ENCODE measurements around the gene BHMT2. TPM values are rescaled to one million over a fixed set of nuclear protein-coding genes. Genes with fewer than 3 reads are reported as not detected.

The BHMT2 gene
- total RNA-seq (2014; rRNA removed; shearing (Covaris generic)) (1.7 and 2.5 TPM in 2 replicates), polyA plus RNA-seq (2016; fragmentation: Nextera tagmentation; extraction: Ambion mirVana) (1.1 and 1.9 TPM in 2 replicates)
- long read RNA-seq: 0 reads

- H3K27ac ChIP-seq (ENCODE audit: low read depth): no peak within 1 kb of the TSS
- peaks cover 4% of the 10 kb centered on the region; the same call in 1 of the 3 replicates for H3K4me1 Mint-ChIP-seq
- ATAC-seq: peak; percentile 90
- no peaks in the 10 kb centered on the region for H3K4me1 ChIP-seq (ENCODE audit: insufficient read depth)
- no peaks in the 10 kb centered on the region for H3K36me3 ChIP-seq (ENCODE audit: insufficient read depth)
- no peaks in the 10 kb centered on the region for H4K20me1 ChIP-seq (replicated peaks; ENCODE audit: insufficient read depth)
- peak within 1 kb of the TSS; percentile 70 for H3K4me2 ChIP-seq
- H3K27me3 Mint-ChIP-seq (ENCODE audit: insufficient read depth, low read depth, poor library complexity): peaks cover 3% of the 10 kb centered on the region
- H3K36me3 Mint-ChIP-seq (ENCODE audit: low read depth): no peaks in the 10 kb centered on the region
- H2AFZ ChIP-seq: peak within 1 kb of the TSS; percentile 90
- 0 out of 2 replicates have a peak, but pooled peaks cover 6% of the 10 kb centered on the region for H3K27me3 ChIP-seq (ENCODE audit: insufficient read depth)
- no peaks in the 10 kb centered on the region for H3F3A ChIP-seq (replicated peaks; ENCODE audit: low read depth)
- no peak for TF ChIP-seq ETS1 (IDR thresholded peaks at IDR 0.05)
- TF ChIP-seq CTCF (conservative IDR thresholded peaks at IDR 0.05; ENCODE audit: low read depth in 2 of 2): no peak
- TF ChIP-seq ZNF331 (CRISPR knock-in tag; IDR thresholded peaks at IDR 0.05; ENCODE audit: low read depth): no peak
- TF ChIP-seq EZH2phosphoT487 (IDR thresholded peaks at IDR 0.05; ENCODE audit: unreplicated experiment): no peak
- no peak for TF ChIP-seq EZH2 (IDR thresholded peaks at IDR 0.05; ENCODE audit: low read depth, unreplicated experiment)
- no peak for TF ChIP-seq REST (IDR thresholded peaks at IDR 0.05; ENCODE audit: unreplicated experiment)
- TF ChIP-seq POLR2AphosphoS5 (IDR thresholded peaks at IDR 0.05; ENCODE audit: low read depth): no peak
- TF ChIP-seq CREB1 (CRISPR knock-in tag; IDR thresholded peaks at IDR 0.05; ENCODE audit: low read depth): no peak
- no peak for TF ChIP-seq JUNB (IDR thresholded peaks at IDR 0.05; ENCODE audit: unreplicated experiment)
- TF ChIP-seq ZNF114 (CRISPR knock-in tag; IDR thresholded peaks at IDR 0.05): no peak
- TF ChIP-seq STAT1 (IDR thresholded peaks at IDR 0.05; ENCODE audit: unreplicated experiment): no peak
- TF ChIP-seq ZNF462 (CRISPR knock-in tag; IDR thresholded peaks at IDR 0.05): no peak
- no peak for TF ChIP-seq NANOG (IDR thresholded peaks at IDR 0.05; ENCODE audit: borderline replicate concordance)
- peak within 1 kb of the TSS; percentile 51 for H3K4me3 ChIP-seq
- peak within 1 kb of the TSS; percentile 74 for H3K27ac Mint-ChIP-seq
- peak; percentile 56 for DNase-seq (ENCODE audit: low spot score)
- H3K9me2 ChIP-seq (ENCODE audit: insufficient read depth): no peaks in the 10 kb centered on the region
- H3K79me2 ChIP-seq (replicated peaks; ENCODE audit: insufficient read depth): no peaks in the 10 kb centered on the region
- peaks cover 5% of the 10 kb centered on the region; the same call in 1 of the 3 replicates for H3K9me3 Mint-ChIP-seq
- H3K4me3 Mint-ChIP-seq: no peak within 1 kb of the TSS
These were observed at the start of gene BHMT2, which contains the start of gene DMGDH for GRCh38 chr5:79069488-79070349. Gene BHMT2, plus strand, starts transcription at chr5:79069767. Its CDS starts 16 bp downstream, at chr5:79069783. Gene DMGDH, minus strand, starts transcription at chr5:79069674. Its CDS starts 54 bp downstream, at chr5:79069620.
